ENCODE measurements around the gene C21orf91.

Gene C21orf91

GRCh38 chr21:17757671-17758070, 61.5 kb downstream of the C21orf91 start:
- no peak for TF ChIP-seq CTCF (IDR thresholded peaks at IDR 0.05; ENCODE audit: control insufficient read depth, extremely low read depth, insufficient read depth)
- no peak for DNase-seq (ENCODE audit: low read depth)
- no peak overlapping the region for H3K4me3 ChIP-seq (ENCODE audit: low read depth, low read length)

- no peak for TF ChIP-seq CTCF (IDR thresholded peaks at IDR 0.05; ENCODE audit: control insufficient read depth, extremely low read depth, insufficient read depth)
- no peak overlapping the region for H3K4me3 ChIP-seq (ENCODE audit: low read depth, low read length)
Observed at GRCh38 chr21:17753736-17754135, 65.4 kb downstream of the C21orf91 start.

GRCh38 chr21:17752171-17752570, 67.0 kb downstream of the C21orf91 start:
- no peak for DNase-seq (ENCODE audit: low read depth)
- no peak overlapping the region for H3K4me3 ChIP-seq (ENCODE audit: low read depth, low read length)
- TF ChIP-seq CTCF (IDR thresholded peaks at IDR 0.05; ENCODE audit: control insufficient read depth, extremely low read depth, insufficient read depth): no peak

More at GRCh38 chr21:17753736-17754135, 65.4 kb downstream of the C21orf91 start:
- no peak for DNase-seq (ENCODE audit: low read depth)

GRCh38 chr21:17746920-17747319, 72.2 kb downstream of the C21orf91 start:
- DNase-seq (ENCODE audit: low read depth): no peak
- no peak for TF ChIP-seq CTCF (IDR thresholded peaks at IDR 0.05; ENCODE audit: control insufficient read depth, extremely low read depth, insufficient read depth)
- no peak overlapping the region for H3K4me3 ChIP-seq (ENCODE audit: low read depth, low read length)

GRCh38 chr21:17745086-17745485, 74.1 kb downstream of the C21orf91 start:
- DNase-seq (ENCODE audit: low read depth): no peak
- no peak for TF ChIP-seq CTCF (IDR thresholded peaks at IDR 0.05; ENCODE audit: control insufficient read depth, extremely low read depth, insufficient read depth)

GRCh38 chr21:17742940-17743592, 76.1 kb downstream of the C21orf91 start:
- no peak for DNase-seq (ENCODE audit: low read depth)
- TF ChIP-seq CTCF (IDR thresholded peaks at IDR 0.05; ENCODE audit: control insufficient read depth, extremely low read depth, insufficient read depth): no peak

More at GRCh38 chr21:17745086-17745485, 74.1 kb downstream of the C21orf91 start:
- H3K4me3 ChIP-seq (ENCODE audit: low read depth, low read length): no peak overlapping the region

GRCh38 chr21:17742181-17742580, 77.0 kb downstream of the C21orf91 start:
- no peak for DNase-seq (ENCODE audit: low read depth)
- H3K4me3 ChIP-seq (ENCODE audit: low read depth, low read length): no peak overlapping the region
- no peak for TF ChIP-seq CTCF (IDR thresholded peaks at IDR 0.05; ENCODE audit: control insufficient read depth, extremely low read depth, insufficient read depth)

More at GRCh38 chr21:17742940-17743592, 76.1 kb downstream of the C21orf91 start:
- no peak overlapping the region for H3K4me3 ChIP-seq (ENCODE audit: low read depth, low read length)
